ENCODE results near the gene OPHN1.

OPHN1 gene

DNA sequence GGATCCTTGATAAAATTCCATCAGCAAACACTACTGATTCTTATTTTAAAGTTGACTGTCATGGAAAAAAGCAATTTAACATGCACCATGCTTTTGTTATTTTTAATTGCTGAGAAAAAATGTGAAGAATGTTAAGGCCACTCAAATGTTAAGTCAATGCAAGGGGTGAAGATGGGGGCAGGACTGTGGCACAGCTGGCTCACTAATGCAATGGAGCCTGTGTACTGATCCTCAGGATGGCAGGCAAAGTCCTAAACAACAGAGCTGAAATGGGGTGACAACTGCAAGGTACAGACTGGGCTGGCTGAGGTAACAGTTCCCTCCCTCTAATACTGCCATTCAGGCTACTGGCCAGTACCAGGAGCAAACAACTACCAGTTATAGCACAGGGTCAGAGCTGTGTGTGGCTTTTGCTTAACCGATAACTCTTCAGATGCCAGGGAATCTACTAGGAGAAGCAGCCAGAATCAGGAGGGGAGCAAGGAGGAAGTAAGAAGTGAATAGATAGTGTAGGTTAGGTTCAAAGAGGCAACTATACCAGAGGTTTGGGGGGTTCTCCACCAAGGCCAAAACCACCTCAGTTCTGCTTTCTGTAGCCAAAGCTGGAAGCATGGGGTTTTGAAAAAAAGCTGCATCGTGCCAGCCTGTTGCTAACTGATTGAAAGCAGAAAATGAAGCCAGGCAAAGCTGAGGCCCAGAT is 372.6 kb downstream of the OPHN1 start:
- DNase-seq (ENCODE audit: low spot score), result no peak

DNA sequence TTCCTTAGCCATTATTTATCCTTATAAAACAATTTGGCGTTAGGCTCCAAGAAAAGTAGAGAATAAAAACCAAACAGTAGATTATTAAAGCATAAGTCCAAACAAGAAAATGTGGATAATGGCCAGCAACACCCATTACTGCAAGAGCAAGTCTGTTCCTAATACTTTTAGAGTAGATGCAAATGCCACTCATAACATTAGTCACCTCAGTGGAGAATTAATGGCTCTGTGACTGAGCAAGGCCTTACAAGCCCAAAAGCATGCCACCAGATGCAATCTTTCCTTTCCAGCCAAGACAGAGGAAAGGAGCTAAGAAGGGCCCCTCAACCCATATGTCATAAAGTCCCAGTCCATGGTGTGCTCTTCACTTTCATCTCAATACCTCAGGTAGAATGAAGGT is 373.8 kb downstream of the OPHN1 start:
- no peak for DNase-seq (ENCODE audit: low spot score)

DNA sequence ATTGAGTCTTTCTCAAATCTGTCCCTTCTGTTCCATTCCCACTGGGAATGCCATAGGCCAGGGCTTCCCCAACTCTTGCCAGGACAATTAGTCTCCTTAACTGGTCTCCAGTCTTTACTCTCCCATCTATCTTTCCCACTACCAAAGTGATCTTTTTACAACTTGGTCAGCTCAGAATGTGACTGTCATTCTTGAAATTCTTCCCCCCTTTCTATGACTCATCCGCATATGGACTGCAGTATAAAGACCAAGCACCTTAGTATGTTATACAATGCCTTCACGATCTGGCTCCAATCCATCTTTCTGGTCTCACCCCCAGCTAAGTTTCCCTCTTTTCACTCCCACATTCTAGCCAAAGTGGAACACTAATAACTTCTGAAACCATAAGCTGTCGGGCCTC is 383.8 kb downstream of the OPHN1 start:
- no peak for DNase-seq (ENCODE audit: low spot score)

DNA sequence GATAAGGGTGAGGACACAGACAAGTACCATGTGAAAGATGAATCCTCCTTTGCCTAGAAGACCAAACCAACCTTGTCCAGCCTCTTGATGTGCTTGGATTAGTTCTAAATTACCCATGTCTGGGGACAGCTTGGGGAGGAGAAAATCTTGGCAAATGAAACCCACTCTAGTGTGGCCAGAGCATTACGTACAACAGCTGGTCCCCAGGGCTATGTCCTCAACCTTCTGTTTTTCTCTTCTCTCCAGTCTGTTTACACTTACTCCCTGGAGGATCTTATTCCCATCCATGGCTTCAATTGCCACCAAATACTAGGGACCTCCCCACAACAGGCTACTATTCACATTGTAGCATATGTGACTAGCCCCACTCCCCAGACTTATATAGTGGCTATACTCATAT is 384.5 kb downstream of the OPHN1 start:
- DNase-seq (ENCODE audit: low spot score), result no peak

DNA sequence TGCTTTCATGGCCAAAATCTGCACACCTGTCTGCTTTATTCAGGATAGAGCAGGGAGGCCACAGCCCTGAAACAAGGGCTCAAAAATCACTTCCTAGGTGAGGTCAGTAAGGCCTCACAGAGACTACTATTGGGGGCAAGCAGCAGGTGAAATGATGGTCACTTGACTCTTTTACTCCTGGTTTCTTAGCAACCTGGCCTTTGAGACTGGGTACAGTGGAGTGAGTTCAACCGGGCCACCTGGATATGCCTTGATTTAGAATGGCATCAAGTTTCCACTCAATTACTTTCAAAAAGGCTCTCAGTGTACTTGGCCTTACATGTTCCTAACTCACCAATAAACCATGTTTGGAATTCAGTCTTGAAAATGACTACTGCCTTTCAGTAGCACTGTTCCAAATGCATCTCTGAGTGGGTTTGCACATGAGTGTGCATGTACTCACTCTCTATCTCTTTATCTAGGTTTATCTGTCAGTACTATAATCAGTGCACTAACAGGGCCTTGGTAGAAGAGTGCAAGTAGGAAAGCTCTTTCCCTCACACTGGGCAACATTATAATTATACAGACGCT is 388.2 kb downstream of the OPHN1 start:
- no peak for DNase-seq (ENCODE audit: low spot score)

DNA sequence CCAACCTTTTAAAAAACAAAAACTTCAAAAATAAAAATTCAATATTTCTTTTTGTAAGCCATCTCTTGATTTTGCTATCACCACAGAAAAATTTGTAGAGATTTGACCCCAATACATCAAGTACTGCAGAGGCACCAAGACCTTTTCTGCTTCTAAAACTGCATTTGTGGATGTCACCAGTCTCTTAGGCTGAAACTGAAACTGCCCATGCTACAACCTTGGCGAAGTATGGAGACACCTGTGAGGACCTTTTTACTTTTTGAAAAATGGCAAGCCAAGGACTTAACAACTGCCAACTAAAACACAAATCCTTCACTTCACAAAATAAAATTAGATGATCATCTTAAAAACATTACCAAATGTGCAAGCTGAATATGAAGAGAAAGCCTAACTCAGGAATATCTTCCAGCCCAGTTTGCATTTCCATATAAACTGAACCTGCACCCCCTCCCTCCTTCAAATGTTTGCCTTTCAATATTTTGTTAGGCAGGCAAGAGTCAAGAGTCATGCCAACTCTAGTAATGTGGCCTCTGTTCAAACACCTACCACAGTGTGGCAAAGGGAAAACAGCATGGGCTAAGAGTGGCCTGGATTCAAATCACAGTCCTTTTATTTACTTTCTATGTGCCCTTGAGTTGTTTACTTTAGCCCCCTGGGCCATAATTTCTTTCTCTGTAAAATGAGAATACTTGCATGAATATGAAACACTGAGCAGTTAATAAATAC is 389.4 kb downstream of the OPHN1 start:
- no peak for DNase-seq (ENCODE audit: low spot score)

DNA sequence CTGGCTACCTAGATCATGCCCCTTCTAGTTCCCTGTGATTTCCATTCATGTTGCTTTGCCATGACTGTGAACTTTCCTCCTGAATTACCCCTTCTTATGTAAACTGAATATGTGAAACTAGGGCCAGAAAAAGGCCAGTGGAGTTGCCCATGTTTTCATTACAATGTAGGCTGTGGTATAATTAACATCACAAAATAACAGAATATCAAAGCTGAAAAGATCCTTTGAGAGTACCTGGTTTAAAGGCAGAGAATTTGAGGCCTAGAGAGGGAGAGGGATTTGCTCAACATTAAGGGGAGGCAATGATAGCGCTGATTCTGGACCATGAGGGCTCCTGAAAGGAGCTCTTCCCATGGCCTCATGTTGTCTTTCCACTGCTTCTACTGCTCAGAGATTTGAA is 392.2 kb downstream of the OPHN1 start:
- no peak for DNase-seq (ENCODE audit: low spot score)

DNA sequence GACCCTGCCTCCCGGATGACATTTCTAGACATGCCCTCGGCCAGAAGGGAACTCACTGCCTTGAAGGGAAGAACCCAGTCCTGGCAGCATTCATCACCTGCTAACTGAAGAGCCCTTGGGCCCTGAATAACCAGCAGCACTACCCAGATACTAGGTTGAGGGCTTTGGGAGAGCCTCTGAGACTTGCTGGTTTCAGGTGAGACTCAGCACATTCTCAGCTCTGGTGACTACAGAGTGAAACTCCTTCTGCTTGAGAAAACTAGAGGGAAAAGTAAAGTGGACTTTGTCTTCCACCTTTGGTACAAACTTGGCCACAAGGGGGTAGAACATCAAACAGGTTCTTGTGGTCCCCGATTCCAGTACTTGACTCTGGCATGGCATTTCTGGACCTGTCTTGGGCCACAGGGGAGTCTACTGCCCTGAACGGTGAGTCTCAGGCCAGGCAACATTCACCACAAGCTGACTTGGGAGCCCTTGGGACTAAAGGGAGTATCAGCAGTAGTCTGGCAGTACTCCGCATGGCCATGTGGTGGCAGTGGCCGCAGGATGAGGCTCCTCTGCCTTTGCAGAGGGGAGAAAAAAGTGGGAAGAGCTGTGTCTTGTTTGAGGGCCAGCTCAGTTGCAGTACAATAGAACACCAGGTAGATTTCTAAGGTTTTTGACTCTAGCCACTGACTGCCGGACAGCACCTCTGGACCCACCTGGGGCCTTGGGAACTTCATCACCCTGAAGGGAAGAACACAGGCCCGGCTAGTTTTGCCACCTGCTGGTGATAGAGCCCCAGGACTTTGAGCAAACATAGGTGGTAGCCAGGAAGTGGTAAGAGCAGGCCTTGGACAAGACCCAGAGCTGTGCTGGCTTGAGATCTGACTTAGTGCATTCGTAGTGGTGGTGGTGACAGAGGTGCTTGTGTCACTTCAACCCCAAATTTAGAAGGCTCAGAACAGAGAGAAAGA is 414.8 kb downstream of the OPHN1 start:
- DNase-seq (ENCODE audit: low spot score), result no peak

DNA sequence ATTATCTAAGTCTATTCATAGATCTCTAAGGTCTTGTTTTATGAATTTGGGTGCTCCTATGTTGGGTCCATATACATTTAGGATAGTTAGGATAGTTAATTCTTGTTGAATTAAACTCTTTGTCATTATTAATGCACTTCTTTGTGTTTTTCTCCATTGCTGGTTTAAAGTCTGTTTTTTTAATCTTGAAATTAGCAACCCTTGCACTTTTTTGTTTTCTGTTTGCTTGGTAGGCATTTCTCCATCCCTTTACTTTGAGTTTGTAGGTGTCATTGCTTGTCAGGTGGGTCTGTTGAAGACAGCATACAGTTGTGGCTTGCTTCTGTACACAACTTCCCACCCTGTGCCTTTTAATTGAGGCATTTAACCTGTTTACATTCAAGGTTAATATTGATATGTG is 434.8 kb downstream of the OPHN1 start:
- DNase-seq (ENCODE audit: low spot score), result no peak

Data from HuH-7 (cell line).